ENCODE results near the gene ALDH1A3.
"Not testable (repeated sequence)": the region's sequence is repeated elsewhere in the genome, so short reads cannot be mapped to it uniquely, and the experiment has no call there.

The ALDH1A3 gene

GRCh38 chr15:100844167-100844566, 35.5 kb upstream of the ALDH1A3 start:
- Histone ChIP-seq H3K4me1 (ENCODE audit: control insufficient read depth in 2 of 2, insufficient read depth in 2 of 2, low read length in 2 of 2) (peaks cover 0 to 3% of the 10 kb centered on the region in 2 donors), H3K9ac (ENCODE audit: low read depth in 1 of 2, low read length in 2 of 2) (no peak overlapping the region), H3K27ac (ENCODE audit: low read depth in 2 of 2, low read length in 2 of 2) (no peak overlapping the region), H3K27me3 (ENCODE audit: control insufficient read depth in 2 of 2, insufficient read depth in 2 of 2, low read length in 2 of 2) (no peaks in the 10 kb centered on the region), H3K9me3 (ENCODE audit: control insufficient read depth in 2 of 2, low read length in 2 of 2) (no peaks in the 10 kb centered on the region), H3K36me3 (ENCODE audit: control insufficient read depth in 2 of 2, insufficient read depth in 2 of 2, low read length in 2 of 2) (no peaks in the 10 kb centered on the region), H3K4me3 (ENCODE audit: low read length in 2 of 2) (no peak overlapping the region)

GRCh38 chr15:100844778-100845177, 34.9 kb upstream of the ALDH1A3 start:
- no peaks in the 10 kb centered on the region for H3K27me3 ChIP-seq (ENCODE audit: control insufficient read depth in 2 of 2, insufficient read depth in 2 of 2, low read length in 2 of 2)
- no peak overlapping the region for H3K4me3 ChIP-seq (ENCODE audit: low read length in 2 of 2)
- H3K36me3 ChIP-seq (ENCODE audit: control insufficient read depth in 2 of 2, insufficient read depth in 2 of 2, low read length in 2 of 2) = no peaks in the 10 kb centered on the region
- no peaks in the 10 kb centered on the region for H3K9me3 ChIP-seq (ENCODE audit: control insufficient read depth in 2 of 2, low read length in 2 of 2)
- no peak overlapping the region for H3K27ac ChIP-seq (ENCODE audit: low read depth in 2 of 2, low read length in 2 of 2)
- H3K9ac ChIP-seq (ENCODE audit: low read depth in 1 of 2, low read length in 2 of 2) = no peak overlapping the region
- peaks cover 3 to 5% of the 10 kb centered on the region in 2 donors for H3K4me1 ChIP-seq (ENCODE audit: control insufficient read depth in 2 of 2, insufficient read depth in 2 of 2, low read length in 2 of 2)

- Histone ChIP-seq H3K27ac (ENCODE audit: low read depth in 2 of 2, low read length in 2 of 2) (no peak overlapping the region), H3K4me3 (ENCODE audit: low read length in 2 of 2) (no peak overlapping the region), H3K36me3 (ENCODE audit: control insufficient read depth in 2 of 2, insufficient read depth in 2 of 2, low read length in 2 of 2) (no peaks in the 10 kb centered on the region), H3K9ac (ENCODE audit: low read depth in 1 of 2, low read length in 2 of 2) (no peak overlapping the region), H3K9me3 (ENCODE audit: control insufficient read depth in 2 of 2, low read length in 2 of 2) (no peaks in the 10 kb centered on the region), H3K4me1 (ENCODE audit: control insufficient read depth in 2 of 2, insufficient read depth in 2 of 2, low read length in 2 of 2) (peaks cover 3 to 7% of the 10 kb centered on the region in 2 donors), H3K27me3 (ENCODE audit: control insufficient read depth in 2 of 2, insufficient read depth in 2 of 2, low read length in 2 of 2) (no peaks in the 10 kb centered on the region)
These were observed 32.4 kb upstream of the ALDH1A3 start for GRCh38 chr15:100847194-100847593.

GRCh38 chr15:100849021-100849854, 30.4 kb upstream of the ALDH1A3 start:
- Histone ChIP-seq H3K27ac (ENCODE audit: low read depth in 2 of 2, low read length in 2 of 2) (no peak overlapping the region), H3K27me3 (ENCODE audit: control insufficient read depth in 2 of 2, insufficient read depth in 2 of 2, low read length in 2 of 2) (no peaks in the 10 kb centered on the region), H3K36me3 (ENCODE audit: control insufficient read depth in 2 of 2, insufficient read depth in 2 of 2, low read length in 2 of 2) (no peaks in the 10 kb centered on the region), H3K4me3 (ENCODE audit: low read length in 2 of 2) (peak overlapping the region; percentile 70 to 72), H3K4me1 (ENCODE audit: control insufficient read depth in 2 of 2, insufficient read depth in 2 of 2, low read length in 2 of 2) (peaks cover 3 to 7% of the 10 kb centered on the region in 2 donors), H3K9ac (ENCODE audit: low read depth in 1 of 2, low read length in 2 of 2) (peak overlapping the region in 1 of 2 donors; percentile 58), H3K9me3 (ENCODE audit: control insufficient read depth in 2 of 2, low read length in 2 of 2) (no peaks in the 10 kb centered on the region)

- H3K9ac ChIP-seq (ENCODE audit: low read depth in 1 of 2, low read length in 2 of 2) = peak overlapping the region in 1 of 2 donors; percentile 58
- peaks cover 3 to 7% of the 10 kb centered on the region in 2 donors for H3K4me1 ChIP-seq (ENCODE audit: control insufficient read depth in 2 of 2, insufficient read depth in 2 of 2, low read length in 2 of 2)
These were observed 29.8 kb upstream of the ALDH1A3 start for GRCh38 chr15:100849855-100850218.

GRCh38 chr15:100851428-100852015, 28.1 kb upstream of the ALDH1A3 start:
- H3K4me1 ChIP-seq (ENCODE audit: control insufficient read depth in 2 of 2, insufficient read depth in 2 of 2, low read length in 2 of 2); H3K9ac ChIP-seq (ENCODE audit: low read depth in 1 of 2, low read length in 2 of 2); H3K36me3 ChIP-seq (ENCODE audit: control insufficient read depth in 2 of 2, insufficient read depth in 2 of 2, low read length in 2 of 2); H3K9me3 ChIP-seq (ENCODE audit: control insufficient read depth in 2 of 2, low read length in 2 of 2); H3K4me3 ChIP-seq (ENCODE audit: low read length in 2 of 2); H3K27me3 ChIP-seq (ENCODE audit: control insufficient read depth in 2 of 2, insufficient read depth in 2 of 2, low read length in 2 of 2); H3K27ac ChIP-seq (ENCODE audit: low read depth in 2 of 2, low read length in 2 of 2): not testable (repeated sequence)

More at GRCh38 chr15:100849855-100850218, 29.8 kb upstream of the ALDH1A3 start:
- Histone ChIP-seq H3K36me3 (ENCODE audit: control insufficient read depth in 2 of 2, insufficient read depth in 2 of 2, low read length in 2 of 2) (no peaks in the 10 kb centered on the region), H3K27me3 (ENCODE audit: control insufficient read depth in 2 of 2, insufficient read depth in 2 of 2, low read length in 2 of 2) (no peaks in the 10 kb centered on the region), H3K27ac (ENCODE audit: low read depth in 2 of 2, low read length in 2 of 2) (no peak overlapping the region), H3K4me3 (ENCODE audit: low read length in 2 of 2) (peak overlapping the region; percentile 70 to 72), H3K9me3 (ENCODE audit: control insufficient read depth in 2 of 2, low read length in 2 of 2) (no peaks in the 10 kb centered on the region)

- H3K36me3 ChIP-seq (ENCODE audit: control insufficient read depth in 2 of 2, insufficient read depth in 2 of 2, low read length in 2 of 2) = no peaks in the 10 kb centered on the region
- H3K9me3 ChIP-seq (ENCODE audit: control insufficient read depth in 2 of 2, low read length in 2 of 2) = no peaks in the 10 kb centered on the region
- peaks cover 3 to 7% of the 10 kb centered on the region in 2 donors for H3K4me1 ChIP-seq (ENCODE audit: control insufficient read depth in 2 of 2, insufficient read depth in 2 of 2, low read length in 2 of 2)
- H3K27ac ChIP-seq (ENCODE audit: low read depth in 2 of 2, low read length in 2 of 2) = no peak overlapping the region
- no peaks in the 10 kb centered on the region for H3K27me3 ChIP-seq (ENCODE audit: control insufficient read depth in 2 of 2, insufficient read depth in 2 of 2, low read length in 2 of 2)
- H3K4me3 ChIP-seq (ENCODE audit: low read length in 2 of 2) = no peak overlapping the region
- no peak overlapping the region for H3K9ac ChIP-seq (ENCODE audit: low read depth in 1 of 2, low read length in 2 of 2)
These were observed 27.0 kb upstream of the ALDH1A3 start for GRCh38 chr15:100852630-100853029.

GRCh38 chr15:100853676-100854440, 25.8 kb upstream of the ALDH1A3 start:
- H3K36me3 ChIP-seq (ENCODE audit: control insufficient read depth in 2 of 2, insufficient read depth in 2 of 2, low read length in 2 of 2) = no peaks in the 10 kb centered on the region
- H3K9ac ChIP-seq (ENCODE audit: low read depth in 1 of 2, low read length in 2 of 2) = no peak overlapping the region
- H3K27me3 ChIP-seq (ENCODE audit: control insufficient read depth in 2 of 2, insufficient read depth in 2 of 2, low read length in 2 of 2) = no peaks in the 10 kb centered on the region
- no peak overlapping the region for H3K4me3 ChIP-seq (ENCODE audit: low read length in 2 of 2)
- H3K4me1 ChIP-seq (ENCODE audit: control insufficient read depth in 2 of 2, insufficient read depth in 2 of 2, low read length in 2 of 2) = peaks cover 3 to 7% of the 10 kb centered on the region in 2 donors
- no peak overlapping the region for H3K27ac ChIP-seq (ENCODE audit: low read depth in 2 of 2, low read length in 2 of 2)
- H3K9me3 ChIP-seq (ENCODE audit: control insufficient read depth in 2 of 2, low read length in 2 of 2) = no peaks in the 10 kb centered on the region

- H3K4me3 ChIP-seq (ENCODE audit: low read length in 2 of 2) = no peak overlapping the region
- no peaks in the 10 kb centered on the region for H3K36me3 ChIP-seq (ENCODE audit: control insufficient read depth in 2 of 2, insufficient read depth in 2 of 2, low read length in 2 of 2)
- no peak overlapping the region for H3K9ac ChIP-seq (ENCODE audit: low read depth in 1 of 2, low read length in 2 of 2)
- no peaks in the 10 kb centered on the region for H3K27me3 ChIP-seq (ENCODE audit: control insufficient read depth in 2 of 2, insufficient read depth in 2 of 2, low read length in 2 of 2)
- H3K9me3 ChIP-seq (ENCODE audit: control insufficient read depth in 2 of 2, low read length in 2 of 2) = no peaks in the 10 kb centered on the region
- H3K4me1 ChIP-seq (ENCODE audit: control insufficient read depth in 2 of 2, insufficient read depth in 2 of 2, low read length in 2 of 2) = no peaks in the 10 kb centered on the region
- H3K27ac ChIP-seq (ENCODE audit: low read depth in 2 of 2, low read length in 2 of 2) = no peak overlapping the region
These were observed 22.8 kb upstream of the ALDH1A3 start for GRCh38 chr15:100856867-100857266.

- H3K9ac ChIP-seq (ENCODE audit: low read depth in 1 of 2, low read length in 2 of 2) = no peak overlapping the region
- no peaks in the 10 kb centered on the region for H3K36me3 ChIP-seq (ENCODE audit: control insufficient read depth in 2 of 2, insufficient read depth in 2 of 2, low read length in 2 of 2)
- H3K4me1 ChIP-seq (ENCODE audit: control insufficient read depth in 2 of 2, insufficient read depth in 2 of 2, low read length in 2 of 2) = no peaks in the 10 kb centered on the region
- H3K9me3 ChIP-seq (ENCODE audit: control insufficient read depth in 2 of 2, low read length in 2 of 2) = no peaks in the 10 kb centered on the region
- no peak overlapping the region for H3K4me3 ChIP-seq (ENCODE audit: low read length in 2 of 2)
- H3K27me3 ChIP-seq (ENCODE audit: control insufficient read depth in 2 of 2, insufficient read depth in 2 of 2, low read length in 2 of 2) = no peaks in the 10 kb centered on the region
- no peak overlapping the region for H3K27ac ChIP-seq (ENCODE audit: low read depth in 2 of 2, low read length in 2 of 2)
These were observed 21.3 kb upstream of the ALDH1A3 start for GRCh38 chr15:100858294-100858693.

Measured in mucosa of rectum (tissue), 2 donors.